Effector memory CD8-positive, alpha-beta T cell (primary cell): ENCODE data around the gene BCAS4.
"Not testable (repeated sequence)": the region's sequence is repeated elsewhere in the genome, so short reads cannot be mapped to it uniquely, and the experiment has no call there.

ENCODE experiments used
- ATAC-seq: fragments of 150-1000 bp; cut with Tn5 transposase; replicated peaks from 2 replicates; pipeline ENCODE4 v1.10.0; 2021; ENCODE audit warnings: mild to moderate bottlenecking, moderate library complexity
- DNase-seq, 3 experiments: peaks; one replicate each; pipeline ENCODE4 v3.0.0; 2021
- H3K27ac Mint-ChIP-seq, 2 donors: one replicate each; pipeline ENCODE4 v1.8.0; 2022; ENCODE audit warnings: mild to moderate bottlenecking in 2 of 2, mixed read lengths in 2 of 2, moderate library complexity in 2 of 2
- H3K27me3 Mint-ChIP-seq, 2 donors: one replicate each; pipeline ENCODE4 v1.8.0; 2022; ENCODE audit warnings: mixed read lengths in 2 of 2
- H3K36me3 Mint-ChIP-seq: one replicate; pipeline ENCODE4 v1.8.0; 2022; ENCODE audit warnings: mild to moderate bottlenecking, moderate library complexity, mixed read lengths; ENCODE audit not compliant: insufficient read depth
- H3K4me1 Mint-ChIP-seq, 2 donors: one replicate each; pipeline ENCODE4 v1.8.0; 2022; ENCODE audit warnings: low read depth in 2 of 2, mixed read lengths in 2 of 2
- H3K4me3 Mint-ChIP-seq, 2 donors: one replicate each; pipeline ENCODE4 v1.8.0; 2022; ENCODE audit warnings: mild to moderate bottlenecking in 2 of 2, mixed read lengths in 2 of 2, moderate library complexity in 2 of 2
- H3K9me3 Mint-ChIP-seq, 2 donors: one replicate each; pipeline ENCODE4 v1.8.0; 2022; ENCODE audit warnings: mixed read lengths in 2 of 2

BCAS4 gene

DNA sequence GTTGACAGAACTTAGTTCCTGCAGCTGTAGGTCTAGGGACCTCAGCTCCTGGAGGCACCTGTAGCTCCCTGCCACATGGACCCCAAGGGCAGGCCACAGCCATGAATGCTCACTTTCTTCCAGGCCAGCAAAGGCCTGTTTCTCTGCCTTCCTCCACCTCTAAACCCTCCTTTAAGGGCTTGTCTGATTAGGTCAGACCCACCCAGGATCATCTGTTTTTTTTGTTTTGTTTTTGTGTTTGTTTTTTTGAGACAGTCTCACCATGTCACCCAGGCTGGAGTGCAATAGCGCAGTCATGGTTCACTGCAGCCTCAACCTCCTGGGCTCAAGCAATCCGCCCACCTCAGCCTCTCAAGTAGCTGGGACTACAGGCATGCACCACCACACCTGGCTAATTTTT lies 11.5 kb upstream of the BCAS4 start:
- no peaks in the 10 kb centered on the region for H3K9me3 Mint-ChIP-seq
- H3K4me3 Mint-ChIP-seq, result no peak overlapping the region
- no peak for ATAC-seq
- no peak for DNase-seq
- no peaks in the 10 kb centered on the region for H3K4me1 Mint-ChIP-seq
- peak overlapping the region in 1 of 2 donors; percentile 64 for H3K27ac Mint-ChIP-seq
- H3K36me3 Mint-ChIP-seq, result no peaks in the 10 kb centered on the region
- H3K27me3 Mint-ChIP-seq, result peaks cover 20 to 31% of the 10 kb centered on the region in 2 donors

GRCh38 chr20:50783903-50784302 lies 11.0 kb upstream of the BCAS4 start:
- Mint-ChIP-seq H3K27me3 (peaks cover 19 to 31% of the 10 kb centered on the region in 2 donors), H3K9me3 (no peaks in the 10 kb centered on the region), H3K27ac (peak overlapping the region in 1 of 2 donors; percentile 64), H3K4me1 (no peaks in the 10 kb centered on the region), H3K4me3 (no peak overlapping the region), H3K36me3 (no peaks in the 10 kb centered on the region)
- DNase-seq (no peak), ATAC-seq (no peak)

- H3K27ac Mint-ChIP-seq, result no peak overlapping the region
- ATAC-seq, result no peak
- peaks cover 14 to 26% of the 10 kb centered on the region in 2 donors for H3K27me3 Mint-ChIP-seq
- DNase-seq, result no peak
- H3K9me3 Mint-ChIP-seq, result no peaks in the 10 kb centered on the region
- no peak overlapping the region for H3K4me3 Mint-ChIP-seq
- no peaks in the 10 kb centered on the region for H3K4me1 Mint-ChIP-seq
- H3K36me3 Mint-ChIP-seq, result no peaks in the 10 kb centered on the region
These were observed 10.4 kb upstream of the BCAS4 start for GRCh38 chr20:50784464-50784863.

- ATAC-seq (no peak), DNase-seq (no peak)
- no peak overlapping the region for H3K27ac Mint-ChIP-seq
- H3K4me3 Mint-ChIP-seq, result no peak overlapping the region
- H3K9me3 Mint-ChIP-seq, result no peaks in the 10 kb centered on the region
- H3K4me1 Mint-ChIP-seq, result peaks cover 0 to 5% of the 10 kb centered on the region in 2 donors
- H3K27me3 Mint-ChIP-seq, result peaks cover 4 to 5% of the 10 kb centered on the region in 2 donors
- no peaks in the 10 kb centered on the region for H3K36me3 Mint-ChIP-seq
These were observed 8.2 kb upstream of the BCAS4 start for GRCh38 chr20:50786703-50787102.

DNA sequence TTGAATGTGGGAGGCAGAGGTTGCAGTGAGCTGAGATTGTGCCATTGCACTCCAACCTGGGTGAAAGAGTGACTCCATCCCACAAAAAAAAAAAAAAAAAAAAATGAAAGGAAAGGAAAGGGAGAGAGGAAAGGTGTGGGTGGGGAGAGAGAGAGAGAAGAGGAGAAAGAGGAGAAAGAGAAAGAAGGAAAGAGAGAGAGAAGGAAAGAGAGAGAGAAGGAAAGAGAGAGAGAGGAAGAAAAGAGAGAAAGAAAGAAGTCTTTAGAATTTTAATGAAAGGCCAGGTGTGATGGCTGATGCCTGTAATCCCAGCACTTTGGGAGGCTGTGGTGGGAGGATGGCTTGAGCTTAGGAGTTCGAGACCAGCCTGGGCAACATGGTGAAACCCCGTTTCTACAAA lies 7.7 kb upstream of the BCAS4 start:
- H3K36me3 Mint-ChIP-seq, result no peaks in the 10 kb centered on the region
- no peak overlapping the region for H3K4me3 Mint-ChIP-seq
- H3K27ac Mint-ChIP-seq, result no peak overlapping the region
- H3K4me1 Mint-ChIP-seq, result peaks cover 0 to 5% of the 10 kb centered on the region in 2 donors
- ATAC-seq, result no peak
- no peak for DNase-seq
- peaks cover 0 to 5% of the 10 kb centered on the region in 2 donors for H3K27me3 Mint-ChIP-seq
- H3K9me3 Mint-ChIP-seq, result no peaks in the 10 kb centered on the region

GRCh38 chr20:50788045-50788991 lies 6.5 kb upstream of the BCAS4 start:
- Mint-ChIP-seq H3K36me3 (no peaks in the 10 kb centered on the region), H3K4me3 (no peak overlapping the region), H3K4me1 (peaks cover 0 to 5% of the 10 kb centered on the region in 2 donors), H3K27ac (no peak overlapping the region), H3K9me3 (no peaks in the 10 kb centered on the region), H3K27me3 (peaks cover 0 to 5% of the 10 kb centered on the region in 2 donors)
- ATAC-seq (no peak), DNase-seq (no peak)

DNA sequence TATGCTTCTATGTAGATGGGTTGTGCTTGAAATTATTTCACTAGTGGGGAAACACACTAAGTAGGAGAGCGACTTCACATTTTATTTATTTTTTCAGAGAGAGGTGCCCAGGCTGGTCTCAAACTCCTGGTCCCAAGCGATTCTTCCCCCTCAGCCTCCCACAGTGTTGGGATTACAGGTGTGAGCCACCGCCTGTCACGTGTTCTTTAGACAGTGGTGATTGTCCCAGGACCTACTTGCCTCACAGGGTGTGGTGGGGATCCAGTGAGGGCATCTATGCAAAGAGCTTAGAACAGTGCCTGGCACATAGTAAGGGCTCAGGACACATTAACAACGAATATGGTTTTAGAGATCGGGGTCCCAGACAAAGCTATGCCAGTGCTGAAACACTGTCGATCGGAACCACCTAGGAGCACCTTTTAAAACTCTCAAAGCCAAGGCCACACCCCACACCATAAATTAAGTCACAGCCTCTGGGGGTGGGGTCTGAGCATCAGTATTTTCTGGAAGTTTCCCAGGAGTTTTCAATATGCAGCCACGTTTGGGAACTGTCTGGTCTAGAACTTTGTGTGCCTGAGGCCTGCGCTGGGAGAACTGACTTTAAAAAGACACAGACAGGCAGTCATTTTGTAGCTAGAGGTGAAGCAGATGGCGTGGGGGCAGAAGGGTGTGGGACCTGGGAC lies 4.8 kb upstream of the BCAS4 start:
- Mint-ChIP-seq H3K27me3 (no peaks in the 10 kb centered on the region), H3K36me3 (no peaks in the 10 kb centered on the region), H3K4me1 (peaks cover 0 to 5% of the 10 kb centered on the region in 2 donors), H3K4me3 (no peak overlapping the region), H3K9me3 (no peaks in the 10 kb centered on the region), H3K27ac (peak overlapping the region; percentile 55 to 62)
- no peak for DNase-seq
- no peak for ATAC-seq

DNA sequence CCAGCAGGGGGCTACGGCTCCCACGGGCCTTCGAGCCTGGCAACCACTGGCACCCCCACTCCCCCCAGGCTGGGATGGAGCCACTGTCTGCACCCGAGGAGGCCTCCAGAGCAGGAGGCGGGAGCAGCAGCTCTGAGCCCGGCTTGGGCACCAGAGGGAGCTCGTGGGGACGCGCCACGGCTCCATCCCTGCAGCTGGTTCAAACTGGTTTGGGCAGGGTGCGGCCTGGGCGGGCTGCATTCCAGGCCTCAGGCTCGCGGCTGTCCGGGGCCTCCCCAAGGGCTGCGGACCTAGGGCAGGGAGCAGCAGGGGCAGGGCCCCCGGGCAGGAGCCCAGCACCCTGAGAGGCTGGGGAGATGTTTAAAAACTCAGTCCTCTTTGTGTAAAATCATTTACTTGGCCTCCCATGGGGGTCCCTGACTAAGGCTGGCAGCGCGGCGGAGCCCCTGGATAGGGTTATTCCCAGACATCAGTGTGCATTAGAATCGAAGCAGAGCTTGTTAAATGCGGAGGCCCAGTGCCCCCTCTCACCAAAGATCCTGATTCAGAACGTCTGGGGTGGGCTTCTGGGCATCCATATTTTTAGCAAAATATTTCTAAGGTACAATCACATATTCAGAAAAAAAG lies 4.1 kb upstream of the BCAS4 start:
- ATAC-seq, result peak; percentile 56
- peak; percentile 56 to 68 (median 64) for DNase-seq
- no peaks in the 10 kb centered on the region for H3K36me3 Mint-ChIP-seq
- H3K27ac Mint-ChIP-seq, result peak overlapping the region; percentile 55 to 62
- peaks cover 3 to 8% of the 10 kb centered on the region in 2 donors for H3K4me1 Mint-ChIP-seq
- H3K9me3 Mint-ChIP-seq, result no peaks in the 10 kb centered on the region
- no peaks in the 10 kb centered on the region for H3K27me3 Mint-ChIP-seq
- H3K4me3 Mint-ChIP-seq, result peak overlapping the region in 1 of 2 donors; percentile 29

- Mint-ChIP-seq H3K4me3 (no peak overlapping the region), H3K36me3 (no peaks in the 10 kb centered on the region), H3K9me3 (no peaks in the 10 kb centered on the region), H3K27ac (peak overlapping the region in 1 of 2 donors; percentile 79), H3K4me1 (peaks cover 6 to 10% of the 10 kb centered on the region in 2 donors), H3K27me3 (no peaks in the 10 kb centered on the region)
- ATAC-seq (no peak), DNase-seq (no peak)
These were observed 1.9 kb upstream of the BCAS4 start for GRCh38 chr20:50792708-50793574.

GRCh38 chr20:50793575-50794016 lies 1.3 kb upstream of the BCAS4 start:
- ATAC-seq, result not testable (repeated sequence)
- DNase-seq, result peak in 2 of 3 experiments; percentile 19 to 28
- H3K4me3 Mint-ChIP-seq, result peak overlapping the region in 1 of 2 donors; percentile 54

DNA sequence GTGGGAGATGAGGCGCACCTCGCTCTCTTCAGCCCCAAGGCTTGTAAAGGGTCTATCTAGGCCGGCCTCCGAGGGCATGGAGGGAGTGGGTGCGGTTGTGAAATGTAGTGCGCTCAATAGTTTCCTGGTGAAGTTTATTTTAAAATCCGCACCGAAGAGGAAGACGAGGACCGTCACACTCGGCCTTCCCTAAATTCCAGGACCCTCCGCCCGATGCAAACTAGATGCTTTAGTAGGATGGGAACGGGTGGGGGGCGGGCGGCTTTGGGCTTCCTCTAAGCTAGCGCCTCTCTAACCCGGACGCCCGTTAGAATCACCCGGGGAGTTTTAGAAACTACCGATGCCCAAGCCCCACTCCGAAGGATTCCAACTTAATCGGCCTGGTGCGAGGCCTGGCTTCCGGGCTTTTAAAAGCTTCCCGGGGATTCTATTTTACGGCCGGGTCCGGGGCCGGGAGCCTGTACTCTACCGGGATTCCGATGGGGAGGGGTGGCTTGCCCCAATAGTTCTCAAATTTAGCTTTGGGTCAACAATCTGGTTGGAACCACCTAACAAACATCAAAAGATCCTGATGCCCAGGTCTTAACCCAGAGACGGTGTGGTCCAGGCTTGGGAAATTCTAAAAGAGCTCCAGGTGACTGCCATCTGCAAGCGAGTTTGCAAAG lies 548 bp upstream of the BCAS4 start:
- no peaks in the 10 kb centered on the region for H3K36me3 Mint-ChIP-seq
- H3K27me3 Mint-ChIP-seq, result no peaks in the 10 kb centered on the region
- no peak for DNase-seq
- H3K9me3 Mint-ChIP-seq, result no peaks in the 10 kb centered on the region
- ATAC-seq, result peak; percentile 0
- H3K4me1 Mint-ChIP-seq, result peaks cover 6 to 15% of the 10 kb centered on the region in 2 donors
- H3K27ac Mint-ChIP-seq, result peak overlapping the region in 1 of 2 donors; percentile 79
- H3K4me3 Mint-ChIP-seq, result peak overlapping the region; percentile 72 to 74

More at GRCh38 chr20:50793575-50794016, 1.3 kb upstream of the BCAS4 start:
- not testable (repeated sequence) for H3K27me3 Mint-ChIP-seq, H3K36me3 Mint-ChIP-seq, H3K9me3 Mint-ChIP-seq
- Mint-ChIP-seq H3K4me1 (peaks cover 6 to 10% of the 10 kb centered on the region in 2 donors), H3K27ac (peak overlapping the region in 1 of 2 donors; percentile 79)

DNA sequence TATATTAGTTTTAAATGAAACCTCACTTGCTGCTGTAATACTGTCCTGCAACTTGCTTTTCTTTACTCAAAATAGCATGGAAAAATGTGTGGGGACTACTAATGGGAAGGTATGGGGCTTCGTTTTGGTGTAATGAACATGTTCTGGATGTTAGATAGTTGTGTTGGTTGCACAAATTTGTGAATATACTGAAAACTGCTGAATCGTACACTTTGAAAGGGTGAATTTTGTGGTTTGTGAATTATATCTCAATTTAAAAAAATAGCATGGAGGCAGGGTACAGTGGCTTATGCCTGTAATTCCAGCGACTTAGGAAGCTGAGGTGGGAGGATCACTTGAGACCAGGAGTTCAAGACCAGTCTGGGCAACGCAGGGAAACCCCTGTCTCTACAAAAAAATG lies 2.3 kb downstream of the BCAS4 start:
- no peak for DNase-seq
- H3K36me3 Mint-ChIP-seq, result no peaks in the 10 kb centered on the region
- peaks cover 11 to 13% of the 10 kb centered on the region in 2 donors for H3K4me1 Mint-ChIP-seq
- no peak for ATAC-seq
- H3K27me3 Mint-ChIP-seq, result no peaks in the 10 kb centered on the region
- no peaks in the 10 kb centered on the region for H3K9me3 Mint-ChIP-seq
- no peak overlapping the region for H3K27ac Mint-ChIP-seq
- no peak overlapping the region for H3K4me3 Mint-ChIP-seq
